Right renal pelvis (tissue), 4 donors: ENCODE measurements around the gene NCKAP5. TPM values are rescaled to one million over a fixed set of nuclear protein-coding genes. Genes with fewer than 3 reads are reported as not detected.

Experiments
- DNase-seq, 4 donors: peaks; one replicate each; pipeline ENCODE4 v3.0.0-alpha.2; 2013; ENCODE audit warnings: low read depth in 4 of 4, low spot score in 3 of 4, missing footprints in 1 of 4
- polyA plus RNA-seq, 4 donors: library from polyadenylated mRNA; unstranded; fragments of 120-200 nt; gene quantifications; one replicate each; pipeline ENCODE4 v1.2.1, GENCODE V29; 2013; ENCODE audit not compliant: insufficient read length in 4 of 4

Gene NCKAP5
- polyA plus RNA-seq, 4 donors, result 7.2 to 10.1 (median 7.8) TPM

GRCh38 chr2:133576714-133577113 is 8.5 kb upstream of the NCKAP5 start:
- DNase-seq, result no peak

- DNase-seq, result no peak
These were observed 6.4 kb upstream of the NCKAP5 start for GRCh38 chr2:133574620-133575019.

GRCh38 chr2:133574186-133574585 is 5.9 kb upstream of the NCKAP5 start:
- DNase-seq, result no peak

GRCh38 chr2:133573491-133574162 is 5.4 kb upstream of the NCKAP5 start:
- DNase-seq, result no peak

- DNase-seq, result no peak
These were observed 3.0 kb upstream of the NCKAP5 start for GRCh38 chr2:133571249-133571648.

- peak in 1 of 4 donors; percentile 53 for DNase-seq
These were observed 2.3 kb upstream of the NCKAP5 start for GRCh38 chr2:133570542-133570941.

GRCh38 chr2:133569286-133569830 is 1.1 kb upstream of the NCKAP5 start:
- no peak for DNase-seq

GRCh38 chr2:133568598-133568997 is 335 bp upstream of the NCKAP5 start:
- DNase-seq, result no peak

GRCh38 chr2:133562558-133562957 is 5.7 kb downstream of the NCKAP5 start:
- no peak for DNase-seq

- no peak for DNase-seq
These were observed 7.0 kb downstream of the NCKAP5 start for GRCh38 chr2:133561045-133561852.

- DNase-seq, result no peak
These were observed 10.6 kb downstream of the NCKAP5 start for GRCh38 chr2:133557614-133558013.

- no peak for DNase-seq
These were observed 14.3 kb downstream of the NCKAP5 start for GRCh38 chr2:133553838-133554408.

- DNase-seq, result no peak
These were observed 15.0 kb downstream of the NCKAP5 start for GRCh38 chr2:133553251-133553650.

GRCh38 chr2:133552821-133553220 is 15.4 kb downstream of the NCKAP5 start:
- DNase-seq, result no peak

GRCh38 chr2:133541797-133542196 is 26.5 kb downstream of the NCKAP5 start:
- no peak for DNase-seq

- no peak for DNase-seq
These were observed 26.9 kb downstream of the NCKAP5 start for GRCh38 chr2:133541376-133541775.

- DNase-seq, result no peak
These were observed 35.3 kb downstream of the NCKAP5 start for GRCh38 chr2:133532919-133533318.

- DNase-seq, result no peak
These were observed 36.9 kb downstream of the NCKAP5 start for GRCh38 chr2:133531382-133531781.

- no peak for DNase-seq
These were observed 37.6 kb downstream of the NCKAP5 start for GRCh38 chr2:133530645-133531044.

GRCh38 chr2:133526530-133527300 is 41.5 kb downstream of the NCKAP5 start:
- DNase-seq, result no peak
